Gastrocnemius medialis (tissue), 4 donors: ENCODE measurements around the gene KRTAP6-3.

Experiments used
- CTCF ChIP-seq, 5 experiments: fragments of 450-650 bp in 3 of 5; fragments of 200-600 bp in 2 of 5; sonication (generic) in 2 of 5; IDR thresholded peaks in 4 of 5; conservative IDR thresholded peaks in 1 of 5; 1 replicate in 4 of 5; 2 replicates in 1 of 5; pipeline ENCODE4 v1.5.1; 2016 to 2019; ENCODE audit warnings: antibody characterized with exemption in 5 of 5, mild to moderate bottlenecking in 3 of 5, moderate library complexity in 3 of 5
- POLR2A ChIP-seq, 2 donors: fragments of 450-650 bp; IDR thresholded peaks; one replicate each; pipeline ENCODE4 v1.6.1; 2017; ENCODE audit warnings: antibody characterized with exemption in 2 of 2, mild to moderate bottlenecking in 2 of 2, moderate library complexity in 2 of 2

GRCh38 chr21:30598802-30599201, 6.6 kb downstream of the KRTAP6-3 start, which contains the start of gene KRTAP6-2:
- no peak for TF ChIP-seq CTCF (IDR thresholded peaks at IDR 0.05 in 4 of 5, conservative IDR thresholded peaks at IDR 0.05 in 1 of 5)
- TF ChIP-seq POLR2A (IDR thresholded peaks at IDR 0.05) = no peak
